ENCODE measurements around the gene NUMA1. TPM values are rescaled to one million over a fixed set of nuclear protein-coding genes. Genes with fewer than 3 reads are reported as not detected.

Gene NUMA1
- total RNA-seq, 1 donor from 2014 or later: 163 TPM

- DNase-seq (no peak), ATAC-seq (ENCODE audit: low read depth) (peak; percentile 82)
- ChIA-PET POLR2A (interaction anchor here (0.6 to 2.0 kb wide), 6 partner anchors 9 to 63 kb away, joined by 3 to 9 read pairs (median 5); partner anchors contain the start of genes RNF121 and XNDC1N), CTCF (interaction anchor here (1.4 kb wide), 1 partner anchor 192 kb away, joined by 3 read pairs; no protein-coding TSS in a partner anchor)
- Mint-ChIP-seq H3K27ac (peak overlapping the region; percentile 82), H3K36me3 (ENCODE audit: low read depth) (peaks cover 12% of the 10 kb centered on the region), H3K4me3 (peak overlapping the region; percentile 62), H3K4me1 (peaks cover 60% of the 10 kb centered on the region), H3K27me3 (no peaks in the 10 kb centered on the region), H3K9me3 (no peaks in the 10 kb centered on the region)
- TF ChIP-seq CTCF (IDR thresholded peaks at IDR 0.05): no peak
- intact Hi-C loops (cut with micrococcal nuclease): loop anchor here (1.0 to 2.0 kb wide), 3 partner anchors 13 to 63 kb away; partner anchors contain the start of genes RNF121 and XNDC1N
Observed at GRCh38 chr11:71991494-71991893, 88.8 kb downstream of the NUMA1 start.

GRCh38 chr11:71990701-71991100 lies 89.6 kb downstream of the NUMA1 start:
- H3K4me3 Mint-ChIP-seq: no peak overlapping the region
- CTCF ChIA-PET: interaction anchor here (1.4 kb wide), 1 partner anchor 193 kb away, joined by 3 read pairs; no protein-coding TSS in a partner anchor
- no peaks in the 10 kb centered on the region for H3K27me3 Mint-ChIP-seq
- ATAC-seq (ENCODE audit: low read depth) (no peak), DNase-seq (no peak)
- no peak for TF ChIP-seq CTCF (IDR thresholded peaks at IDR 0.05)
- H3K4me1 Mint-ChIP-seq: peaks cover 65% of the 10 kb centered on the region
- peaks cover 15% of the 10 kb centered on the region for H3K36me3 Mint-ChIP-seq (ENCODE audit: low read depth)
- intact Hi-C loops (cut with micrococcal nuclease): loop anchor here (1.0 to 2.0 kb wide), 3 partner anchors 12 to 62 kb away; partner anchors contain the start of genes RNF121 and XNDC1N
- POLR2A ChIA-PET: interaction anchor here (1.5 to 2.0 kb wide), 3 partner anchors 12 to 62 kb away, joined by 3 to 9 read pairs (median 8); partner anchors contain the start of genes RNF121 and XNDC1N
- H3K27ac Mint-ChIP-seq: peak overlapping the region; percentile 82
- no peaks in the 10 kb centered on the region for H3K9me3 Mint-ChIP-seq

GRCh38 chr11:71988050-71988449 lies 92.3 kb downstream of the NUMA1 start:
- Mint-ChIP-seq H3K4me3 (no peak overlapping the region), H3K4me1 (peaks cover 55% of the 10 kb centered on the region), H3K36me3 (ENCODE audit: low read depth) (peaks cover 20% of the 10 kb centered on the region), H3K9me3 (no peaks in the 10 kb centered on the region), H3K27ac (no peak overlapping the region), H3K27me3 (no peaks in the 10 kb centered on the region)
- no peak for ATAC-seq (ENCODE audit: low read depth)
- POLR2A ChIA-PET: interaction anchor here (0.9 to 1.2 kb wide), 3 partner anchors 12 to 59 kb away, joined by 3 to 9 read pairs (median 3); partner anchors contain the start of gene RNF121
- TF ChIP-seq CTCF (IDR thresholded peaks at IDR 0.05): no peak
- intact Hi-C loops (cut with micrococcal nuclease): no loop called here
- DNase-seq: no peak
- CTCF ChIA-PET: interaction anchor here (0.8 to 1.1 kb wide), 3 partner anchors 10 to 103 kb away, joined by 3 to 5 read pairs (median 3); no protein-coding TSS in a partner anchor

- DNase-seq (no peak), ATAC-seq (ENCODE audit: low read depth) (no peak)
- no peak overlapping the region for H3K27ac Mint-ChIP-seq
- intact Hi-C loops (cut with micrococcal nuclease): no loop called here
- H3K4me1 Mint-ChIP-seq: peaks cover 50% of the 10 kb centered on the region
- no peaks in the 10 kb centered on the region for H3K9me3 Mint-ChIP-seq
- TF ChIP-seq CTCF (IDR thresholded peaks at IDR 0.05): no peak
- H3K36me3 Mint-ChIP-seq (ENCODE audit: low read depth): peaks cover 22% of the 10 kb centered on the region
- no peaks in the 10 kb centered on the region for H3K27me3 Mint-ChIP-seq
- CTCF ChIA-PET: interaction anchor here (0.8 to 1.1 kb wide), 4 partner anchors 10 to 104 kb away, joined by 3 to 5 read pairs (median 3); no protein-coding TSS in a partner anchor
- H3K4me3 Mint-ChIP-seq: no peak overlapping the region
- POLR2A ChIA-PET: interaction anchor here (0.6 to 4.1 kb wide), 3 partner anchors 9 to 447 kb away, joined by 3 to 19 read pairs (median 15); partner anchors contain the start of genes CLPB and IL18BP
Observed at GRCh38 chr11:71987521-71987920, 92.8 kb downstream of the NUMA1 start.

DNA sequence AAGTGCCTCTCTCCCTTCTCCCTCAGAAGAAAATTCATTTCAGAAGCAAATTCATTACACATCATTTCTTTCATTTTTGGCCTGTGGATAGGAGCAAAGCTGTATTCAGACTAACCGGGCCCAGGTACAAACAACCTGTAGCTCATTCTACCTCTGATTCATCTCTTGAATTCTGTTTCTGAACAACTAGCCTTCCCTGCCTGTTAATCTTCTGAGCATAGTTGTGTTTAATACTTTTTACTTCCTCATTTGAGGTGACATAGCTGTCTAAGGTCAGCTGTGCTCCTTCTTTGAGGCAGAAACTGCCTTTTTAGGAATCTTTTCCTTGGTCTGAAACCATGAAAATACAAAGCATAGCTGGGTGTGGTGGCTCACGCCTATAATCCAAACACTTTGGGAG lies 94.2 kb downstream of the NUMA1 start:
- Mint-ChIP-seq H3K27me3 (no peaks in the 10 kb centered on the region), H3K27ac (peak overlapping the region; percentile 68), H3K4me3 (no peak overlapping the region)

More for the DNA sequence above, 94.2 kb downstream of the NUMA1 start:
- TF ChIP-seq CTCF (IDR thresholded peaks at IDR 0.05): no peak
- no peaks in the 10 kb centered on the region for H3K9me3 Mint-ChIP-seq
- peaks cover 36% of the 10 kb centered on the region for H3K4me1 Mint-ChIP-seq
- DNase-seq (no peak), ATAC-seq (ENCODE audit: low read depth) (peak; percentile 92)
- ChIA-PET CTCF (interaction anchor here (0.9 to 2.0 kb wide), 4 partner anchors 8 to 105 kb away, joined by 3 to 7 read pairs (median 4); no protein-coding TSS in a partner anchor), POLR2A (interaction anchor here (0.6 to 4.1 kb wide), 4 partner anchors 8 to 1708 kb away, joined by 3 to 19 read pairs (median 6); partner anchors contain the start of genes IL18BP, RNF121 and XNDC1N)
- intact Hi-C loops (cut with micrococcal nuclease): no loop called here
- peaks cover 27% of the 10 kb centered on the region for H3K36me3 Mint-ChIP-seq (ENCODE audit: low read depth)
